IPS DF 19.7 (cell line): ENCODE measurements around the gene TMEM175.

Experiments used
- DNase-seq: peaks from one replicate; pipeline ENCODE4 v3.0.0-alpha.2; 2013; ENCODE audit warnings: low read depth, low spot score

TMEM175 gene

GRCh38 chr4:1002131-1002630 lies 69.9 kb downstream of the TMEM175 start:
- no peak for DNase-seq

- no peak for DNase-seq
These were observed 70.5 kb downstream of the TMEM175 start for GRCh38 chr4:1002631-1003251.

GRCh38 chr4:1003271-1004070 lies 71.2 kb downstream of the TMEM175 start:
- DNase-seq = no peak

GRCh38 chr4:1004071-1004418 lies 71.8 kb downstream of the TMEM175 start:
- DNase-seq = no peak

- DNase-seq = no peak
These were observed 72.6 kb downstream of the TMEM175 start for GRCh38 chr4:1004557-1005485.

- DNase-seq = no peak
These were observed 74.6 kb downstream of the TMEM175 start for GRCh38 chr4:1006856-1007255.
